HepG2 (cell line): ENCODE measurements around the gene RIPOR3. TPM values are rescaled to one million over a fixed set of nuclear protein-coding genes. Genes with fewer than 3 reads are reported as not detected.

Experiments used
- ADNP ChIP-seq: sonication (generic); formaldehyde crosslinking; IDR thresholded peaks from 2 replicates; pipeline ENCODE4 v1.4.0; 2020; ENCODE audit warnings: missing genetic modification reagents
- AGO2 ChIP-seq: fragments of 200-400 bp; formaldehyde crosslinking; optimal IDR thresholded peaks from 2 replicates; pipeline ENCODE3; 2017; ENCODE audit warnings: mild to moderate bottlenecking, low read depth, low read length, moderate library complexity
- ASH2L ChIP-seq: fragments of 300-600, 200-600 bp; sonication (generic); IDR thresholded peaks from 2 replicates; pipeline ENCODE4 v1.7.0; 2017; ENCODE audit warnings: low read depth, mild to moderate bottlenecking, moderate library complexity, mixed read lengths, low read length; ENCODE audit not compliant: insufficient read length
- EEA1 ChIP-seq: sonication (generic); formaldehyde crosslinking; IDR thresholded peaks from 2 replicates; pipeline ENCODE4 v1.5.1; 2020; ENCODE audit warnings: mild to moderate bottlenecking, missing genetic modification reagents, borderline replicate concordance
- IKZF4 ChIP-seq: sonication (generic); formaldehyde crosslinking; IDR thresholded peaks from 2 replicates; pipeline ENCODE4 v1.5.1; 2020; ENCODE audit warnings: borderline replicate concordance, mild to moderate bottlenecking, low read depth, missing genetic modification reagents; ENCODE audit errors: not compliant biosample characterization
- KAT7 ChIP-seq: IDR thresholded peaks from 2 replicates; pipeline ENCODE4 v1.6.1; 2018; ENCODE audit warnings: borderline replicate concordance, missing compliant biosample characterization
- KMT2A ChIP-seq: sonication (generic); formaldehyde crosslinking; IDR thresholded peaks from 2 replicates; pipeline ENCODE4 v1.4.0; 2020; ENCODE audit warnings: missing genetic modification reagents
- NCOR1 ChIP-seq: fragments of 200-600 bp; sonication (generic); IDR thresholded peaks from 2 replicates; pipeline ENCODE4 v1.7.0; 2017; ENCODE audit warnings: antibody characterized with exemption, low read length, borderline replicate concordance
- NFE2 ChIP-seq: sonication (generic); formaldehyde crosslinking; IDR thresholded peaks from 2 replicates; pipeline ENCODE4 v1.4.0; 2020; ENCODE audit warnings: missing genetic modification reagents
- NR1H2 ChIP-seq: sonication (generic); formaldehyde crosslinking; IDR thresholded peaks from 2 replicates; pipeline ENCODE4 v1.8.1; 2022; ENCODE audit warnings: low read depth, missing genetic modification reagents, borderline replicate concordance
- PAF1 ChIP-seq: IDR thresholded peaks from 2 replicates; pipeline ENCODE4 v1.6.1; 2016; ENCODE audit warnings: missing genetic modification reagents, missing compliant biosample characterization
- PHF8 ChIP-seq: sonication (generic); formaldehyde crosslinking; IDR thresholded peaks from 2 replicates; pipeline ENCODE4 v1.5.0; 2020; ENCODE audit warnings: missing genetic modification reagents
- SP1 ChIP-seq, 2 experiments: fragments of 450-650 bp in 1 of 2; sonication (generic) in 1 of 2; formaldehyde crosslinking in 1 of 2; IDR thresholded peaks; 2 replicates each; pipeline versions ENCODE4 v1.4.0 to v1.6.1; 2016 to 2020; ENCODE audit warnings: missing genetic modification reagents in 1 of 2
- ZNF3 ChIP-seq: IDR thresholded peaks from 2 replicates; pipeline ENCODE4 v1.7.0; 2017; ENCODE audit warnings: inconsistent platforms
- ZNF335 ChIP-seq: sonication (generic); formaldehyde crosslinking; IDR thresholded peaks from 2 replicates; pipeline ENCODE4 v1.4.0; 2020; ENCODE audit warnings: missing genetic modification reagents
- ZNF354B ChIP-seq: sonication (generic); formaldehyde crosslinking; IDR thresholded peaks from 2 replicates; pipeline ENCODE4 v1.8.0; 2022; ENCODE audit warnings: mild to moderate bottlenecking, missing genetic modification reagents
- ZNF441 ChIP-seq: sonication (generic); formaldehyde crosslinking; IDR thresholded peaks from 2 replicates; pipeline ENCODE4 v1.7.0; 2021; ENCODE audit warnings: missing genetic modification reagents, borderline replicate concordance
- ZNF451 ChIP-seq: sonication (generic); formaldehyde crosslinking; IDR thresholded peaks from 2 replicates; pipeline ENCODE4 v1.5.0; 2020; ENCODE audit warnings: mild to moderate bottlenecking, missing genetic modification reagents
- ZNF484 ChIP-seq: sonication (generic); formaldehyde crosslinking; IDR thresholded peaks from 2 replicates; pipeline ENCODE4 v1.5.1; 2020; ENCODE audit warnings: mild to moderate bottlenecking, low read depth, missing genetic modification reagents, borderline replicate concordance
- ZNF556 ChIP-seq: sonication (generic); formaldehyde crosslinking; IDR thresholded peaks from 2 replicates; pipeline ENCODE4 v1.4.0; 2020; ENCODE audit warnings: mild to moderate bottlenecking, missing genetic modification reagents, borderline replicate concordance
- ZNF720 ChIP-seq: sonication (generic); formaldehyde crosslinking; IDR thresholded peaks from 2 replicates; pipeline ENCODE4 v1.4.0; 2020; ENCODE audit warnings: missing genetic modification reagents
- polyA plus RNA-seq, 8 experiments: library from polyadenylated mRNA; depleted of rRNA in 3 of 8; stranded (reverse) in 7 of 8; unstranded in 1 of 8; fragments of >200 nt; fragmentation: Illumina TruSeq in 4 of 8; extraction: Trizol in 4 of 8; gene quantifications; 2 replicates each; pipeline versions ENCODE4 v1.2.1 to v1.2.3, GENCODE V29; 2011 to 2016; ENCODE audit warnings: low read depth in 4 of 8, missing spikeins in 1 of 8, mixed read lengths in 1 of 8; ENCODE audit not compliant: insufficient read depth in 1 of 8
- total RNA-seq, 5 experiments: library from RNA; depleted of rRNA; stranded (reverse); fragments of >200 nt; fragmentation: Illumina TruSeq; extraction: Trizol; gene quantifications; 2 replicates each; pipeline ENCODE4 v1.2.3, GENCODE V29; 2016; ENCODE audit warnings: low read depth in 1 of 5
- TF ChIP-seq, protein P1 (sequence below): sonication (generic); formaldehyde crosslinking; IDR thresholded peaks from 2 replicates; pipeline ENCODE4 v1.4.0; 2020; ENCODE audit warnings: mild to moderate bottlenecking, missing genetic modification reagents
- TF ChIP-seq, protein P2 (sequence below): sonication (generic); formaldehyde crosslinking; IDR thresholded peaks from 2 replicates; pipeline ENCODE4 v1.8.0; 2022; ENCODE audit warnings: missing genetic modification reagents, low read depth, mild to moderate bottlenecking, borderline replicate concordance
- TF ChIP-seq, protein P3 (sequence below): fragments of 450-650 bp; IDR thresholded peaks from 2 replicates; pipeline ENCODE4 v1.6.1; 2017; ENCODE audit warnings: mild to moderate bottlenecking
- TF ChIP-seq, protein P4 (sequence below): sonication (generic); formaldehyde crosslinking; IDR thresholded peaks from 2 replicates; pipeline ENCODE4 v1.9.0; 2021; ENCODE audit warnings: missing genetic modification reagents, borderline replicate concordance

The RIPOR3 gene
- total and polyA plus RNA-seq, 2 of the 13 experiments (the other 11 are each of a cell fraction or from before 2014, with no cell fraction given), result 0.18 TPM; not detected in 1

DNA sequence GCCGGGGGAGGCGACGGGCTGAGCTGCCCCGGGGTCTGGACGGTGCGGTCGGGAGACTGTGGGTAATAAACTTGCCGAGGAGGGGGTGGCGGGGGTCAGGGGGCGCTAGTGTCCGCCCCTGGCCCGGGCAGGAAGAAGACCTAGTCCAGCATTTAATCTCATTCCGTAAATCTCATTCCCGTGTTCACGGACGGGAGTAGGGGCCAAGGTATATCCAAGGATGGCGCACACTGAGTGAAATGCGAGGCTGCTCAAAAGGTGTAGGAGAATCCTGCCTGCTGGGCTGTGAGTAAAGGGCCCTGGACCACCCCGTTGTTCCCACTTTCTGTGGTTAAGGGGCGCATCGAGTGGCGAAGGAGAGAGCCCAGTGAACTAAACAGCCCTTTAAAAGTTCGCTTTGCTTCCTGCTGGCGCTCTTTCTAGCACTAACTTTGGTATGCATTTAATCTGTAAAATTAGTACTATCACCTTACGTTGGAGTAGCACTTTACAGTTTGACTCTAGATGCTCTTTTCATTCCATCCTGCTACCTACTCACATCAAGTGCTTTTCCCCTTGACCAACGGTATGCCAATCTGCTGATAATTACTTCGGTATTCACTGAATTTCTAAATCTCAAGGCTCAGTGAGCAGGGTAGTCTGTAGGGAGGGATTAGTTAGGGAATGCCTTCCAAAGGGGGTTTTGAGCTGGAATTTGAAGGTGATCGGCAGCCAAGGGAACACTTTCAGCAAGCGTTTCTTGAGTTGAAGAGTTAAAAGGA is 40.8 kb upstream of the RIPOR3 start (continued):
- TF ChIP-seq, protein P1, sequence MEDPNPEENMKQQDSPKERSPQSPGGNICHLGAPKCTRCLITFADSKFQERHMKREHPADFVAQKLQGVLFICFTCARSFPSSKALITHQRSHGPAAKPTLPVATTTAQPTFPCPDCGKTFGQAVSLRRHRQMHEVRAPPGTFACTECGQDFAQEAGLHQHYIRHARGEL (CRISPR knock-in tag), result no peak
- TF ChIP-seq ADNP (CRISPR knock-in tag) (no peak), ASH2L (peak; percentile 51), NR1H2 (CRISPR knock-in tag) (no peak), ZNF354B (no peak), ZNF556 (no peak), NCOR1 (no peak), ZNF720 (no peak), PAF1 (CRISPR knock-in tag) (no peak), PHF8 (CRISPR knock-in tag) (no peak), SP1 (IDR thresholded peaks at IDR 0.05) (no peak), SP1 (CRISPR knock-in tag; IDR thresholded peaks at IDR 0.05) (no peak), KAT7 (CRISPR knock-in tag) (no peak), NFE2 (no peak), KMT2A (CRISPR knock-in tag) (peak; percentile 20; the same call in 1 of the 2 replicates), ZNF451 (CRISPR knock-in tag) (no peak), ZNF3 (CRISPR knock-in tag) (no peak), IKZF4 (CRISPR knock-in tag) (no peak), ZNF441 (CRISPR knock-in tag) (no peak), AGO2 (peak; percentile 14), EEA1 (CRISPR knock-in tag) (no peak), ZNF335 (CRISPR knock-in tag) (no peak), ZNF484 (CRISPR knock-in tag) (no peak)
- TF ChIP-seq, protein P2, sequence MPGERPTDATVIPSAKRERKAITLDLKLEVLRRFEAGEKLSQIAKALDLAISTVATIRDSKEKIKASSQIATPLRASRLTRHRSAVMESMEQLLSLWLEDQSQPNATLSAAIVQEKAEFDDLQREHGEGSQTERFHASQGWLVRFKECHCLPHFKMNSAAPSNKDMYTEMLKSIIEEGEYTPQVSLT, result no peak
- TF ChIP-seq, protein P3, sequence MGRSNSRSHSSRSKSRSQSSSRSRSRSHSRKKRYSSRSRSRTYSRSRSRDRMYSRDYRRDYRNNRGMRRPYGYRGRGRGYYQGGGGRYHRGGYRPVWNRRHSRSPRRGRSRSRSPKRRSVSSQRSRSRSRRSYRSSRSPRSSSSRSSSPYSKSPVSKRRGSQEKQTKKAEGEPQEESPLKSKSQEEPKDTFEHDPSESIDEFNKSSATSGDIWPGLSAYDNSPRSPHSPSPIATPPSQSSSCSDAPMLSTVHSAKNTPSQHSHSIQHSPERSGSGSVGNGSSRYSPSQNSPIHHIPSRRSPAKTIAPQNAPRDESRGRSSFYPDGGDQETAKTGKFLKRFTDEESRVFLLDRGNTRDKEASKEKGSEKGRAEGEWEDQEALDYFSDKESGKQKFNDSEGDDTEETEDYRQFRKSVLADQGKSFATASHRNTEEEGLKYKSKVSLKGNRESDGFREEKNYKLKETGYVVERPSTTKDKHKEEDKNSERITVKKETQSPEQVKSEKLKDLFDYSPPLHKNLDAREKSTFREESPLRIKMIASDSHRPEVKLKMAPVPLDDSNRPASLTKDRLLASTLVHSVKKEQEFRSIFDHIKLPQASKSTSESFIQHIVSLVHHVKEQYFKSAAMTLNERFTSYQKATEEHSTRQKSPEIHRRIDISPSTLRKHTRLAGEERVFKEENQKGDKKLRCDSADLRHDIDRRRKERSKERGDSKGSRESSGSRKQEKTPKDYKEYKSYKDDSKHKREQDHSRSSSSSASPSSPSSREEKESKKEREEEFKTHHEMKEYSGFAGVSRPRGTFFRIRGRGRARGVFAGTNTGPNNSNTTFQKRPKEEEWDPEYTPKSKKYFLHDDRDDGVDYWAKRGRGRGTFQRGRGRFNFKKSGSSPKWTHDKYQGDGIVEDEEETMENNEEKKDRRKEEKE, result no peak
- TF ChIP-seq, protein P4, sequence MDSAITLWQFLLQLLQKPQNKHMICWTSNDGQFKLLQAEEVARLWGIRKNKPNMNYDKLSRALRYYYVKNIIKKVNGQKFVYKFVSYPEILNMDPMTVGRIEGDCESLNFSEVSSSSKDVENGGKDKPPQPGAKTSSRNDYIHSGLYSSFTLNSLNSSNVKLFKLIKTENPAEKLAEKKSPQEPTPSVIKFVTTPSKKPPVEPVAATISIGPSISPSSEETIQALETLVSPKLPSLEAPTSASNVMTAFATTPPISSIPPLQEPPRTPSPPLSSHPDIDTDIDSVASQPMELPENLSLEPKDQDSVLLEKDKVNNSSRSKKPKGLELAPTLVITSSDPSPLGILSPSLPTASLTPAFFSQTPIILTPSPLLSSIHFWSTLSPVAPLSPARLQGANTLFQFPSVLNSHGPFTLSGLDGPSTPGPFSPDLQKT (CRISPR knock-in tag), result no peak
